Measurements from ENCODE around the gene DDX47.
"Not testable (repeated sequence)": the region's sequence is repeated elsewhere in the genome, so short reads cannot be mapped to it uniquely, and the experiment has no call there.

The DDX47 gene

GRCh38 chr12:12868477-12869235 lies 55.5 kb downstream of the DDX47 start:
- no peak overlapping the region for H3K27ac ChIP-seq
- TF ChIP-seq CTCF (conservative IDR thresholded peaks at IDR 0.05) = no peak

- TF ChIP-seq CTCF (conservative IDR thresholded peaks at IDR 0.05) = no peak
- no peak overlapping the region for H3K27ac ChIP-seq
Observed at GRCh38 chr12:12870465-12870864, 57.3 kb downstream of the DDX47 start.

GRCh38 chr12:12871587-12872138 lies 58.5 kb downstream of the DDX47 start:
- no peak for TF ChIP-seq CTCF (conservative IDR thresholded peaks at IDR 0.05)
- peak overlapping the region; percentile 69 for H3K27ac ChIP-seq

- peak overlapping the region; percentile 69 for H3K27ac ChIP-seq
- no peak for TF ChIP-seq CTCF (conservative IDR thresholded peaks at IDR 0.05)
Observed at GRCh38 chr12:12872139-12872933, 59.2 kb downstream of the DDX47 start.

- TF ChIP-seq CTCF (conservative IDR thresholded peaks at IDR 0.05) = no peak
- H3K27ac ChIP-seq = peak overlapping the region; percentile 69
Observed at GRCh38 chr12:12872934-12873275, 59.8 kb downstream of the DDX47 start.

- H3K27ac ChIP-seq = no peak overlapping the region
- TF ChIP-seq CTCF (conservative IDR thresholded peaks at IDR 0.05) = no peak
Observed at GRCh38 chr12:12874029-12874428, 60.9 kb downstream of the DDX47 start.

GRCh38 chr12:12875301-12875700 lies 62.2 kb downstream of the DDX47 start:
- H3K27ac ChIP-seq = not testable (repeated sequence)
